HEK293 (cell line): ENCODE data around the gene DLEC1.

Source experiments
- CTCF ChIA-PET: fragments of 350-600 bp; formaldehyde crosslinking; extraction: SDS; loops from one replicate; lab custom pipeline; 2021; ENCODE audit warnings: antibody characterized with exemption; lab: Yijun Ruan, JAX
- POLR2A ChIA-PET: fragments of 300-600 bp; formaldehyde crosslinking; extraction: SDS; loops from one replicate; lab custom pipeline; 2020; ENCODE audit warnings: antibody characterized with exemption, inconsistent platforms; lab: Yijun Ruan, JAX
- H3K27ac ChIP-seq: fragments of 200-500 bp; sonication (Bioruptor generic); 2 replicates; pipeline ENCODE4 v1.5.1; 2014; ENCODE audit warnings: low read depth, low read length, control low read depth, inconsistent platforms; ENCODE audit errors: extremely low read depth
- H3K36me3 ChIP-seq, 2 experiments: fragments of 200-500 bp in 1 of 2; sonication (Bioruptor generic) in 1 of 2; 1 replicate in 1 of 2; 2 replicates in 1 of 2; pipeline ENCODE4 v1.5.1; 2014 to 2017; ENCODE audit warnings: inconsistent platforms in 2 of 2, low read length in 2 of 2; ENCODE audit not compliant: control insufficient read depth in 2 of 2, insufficient read depth in 1 of 2
- H3K4me1 ChIP-seq: fragments of 200-500 bp; sonication (Bioruptor generic); 2 replicates; pipeline ENCODE4 v1.5.1; 2014; ENCODE audit warnings: mild to moderate bottlenecking, low read length, inconsistent platforms; ENCODE audit not compliant: control insufficient read depth, insufficient read depth
- H3K4me3 ChIP-seq: 2 replicates; pipeline ENCODE4 v1.5.1; 2011; ENCODE audit warnings: low read depth, mild to moderate bottlenecking, control low read depth, low read length, moderate library complexity
- H3K9me3 ChIP-seq: fragments of 200-500 bp; sonication (Bioruptor generic); 2 replicates; pipeline ENCODE4 v1.5.1; 2014; ENCODE audit warnings: low read depth, low read length, inconsistent platforms; ENCODE audit not compliant: control insufficient read depth, insufficient read depth
- FEZF1 ChIP-seq: fragments of 450-650 bp; formaldehyde crosslinking; IDR thresholded peaks from 2 replicates; pipeline ENCODE4 v1.5.1; 2016; ENCODE audit warnings: missing biosample characterization, missing genetic modification characterization
- HOXC10 ChIP-seq: sonication (generic); formaldehyde crosslinking; IDR thresholded peaks from 2 replicates; pipeline ENCODE4 v1.8.1; 2023; ENCODE audit warnings: mild to moderate bottlenecking, missing genetic modification reagents
- ZBTB48 ChIP-seq: fragments of 450-650 bp; formaldehyde crosslinking; IDR thresholded peaks from 2 replicates; pipeline ENCODE4 v1.5.1; 2016; ENCODE audit warnings: missing biosample characterization, missing genetic modification characterization
- ZNF16 ChIP-seq: fragments of 450-650 bp; formaldehyde crosslinking; IDR thresholded peaks from 2 replicates; pipeline ENCODE4 v1.5.1; 2016; ENCODE audit warnings: low read depth, missing biosample characterization, missing genetic modification characterization
- ZNF24 ChIP-seq: fragments of 450-650 bp; formaldehyde crosslinking; IDR thresholded peaks from 2 replicates; pipeline ENCODE4 v1.5.1; 2016; ENCODE audit warnings: missing biosample characterization, missing genetic modification characterization
- ZNF266 ChIP-seq: fragments of 450-650 bp; formaldehyde crosslinking; IDR thresholded peaks from 2 replicates; pipeline ENCODE4 v1.5.1; 2016; ENCODE audit warnings: missing biosample characterization, missing genetic modification characterization, low read depth
- ZNF292 ChIP-seq: fragments of 450-650 bp; formaldehyde crosslinking; IDR thresholded peaks from 2 replicates; pipeline ENCODE4 v1.5.1; 2016; ENCODE audit warnings: low read depth, missing biosample characterization, missing genetic modification characterization, borderline replicate concordance
- ZNF416 ChIP-seq: fragments of 450-650 bp; formaldehyde crosslinking; IDR thresholded peaks from 2 replicates; pipeline ENCODE4 v1.5.1; 2016; ENCODE audit warnings: missing biosample characterization, missing genetic modification characterization
- ZNF48 ChIP-seq: fragments of 450-650 bp; formaldehyde crosslinking; IDR thresholded peaks from 2 replicates; pipeline ENCODE4 v1.5.1; 2016; ENCODE audit warnings: missing biosample characterization, missing genetic modification characterization
- ZNF529 ChIP-seq: fragments of 450-650 bp; formaldehyde crosslinking; IDR thresholded peaks from 2 replicates; pipeline ENCODE4 v1.5.1; 2017; ENCODE audit warnings: missing genetic modification characterization, missing biosample characterization; ENCODE audit not compliant: insufficient replicate concordance
- ZNF621 ChIP-seq: fragments of 450-650 bp; formaldehyde crosslinking; IDR thresholded peaks from 2 replicates; pipeline ENCODE4 v1.5.1; 2017; ENCODE audit warnings: missing biosample characterization, missing genetic modification characterization
- ZNF701 ChIP-seq: fragments of 450-650 bp; formaldehyde crosslinking; IDR thresholded peaks from 2 replicates; pipeline ENCODE4 v1.5.1; 2016; ENCODE audit warnings: missing biosample characterization, missing genetic modification characterization
- ZNF843 ChIP-seq: fragments of 450-650 bp; formaldehyde crosslinking; IDR thresholded peaks from 2 replicates; pipeline ENCODE4 v1.5.1; 2016; ENCODE audit warnings: missing biosample characterization, missing genetic modification characterization
- TF ChIP-seq, protein P1 (sequence below): fragments of 450-650 bp; formaldehyde crosslinking; IDR thresholded peaks from 2 replicates; pipeline ENCODE4 v1.5.1; 2016; ENCODE audit warnings: missing biosample characterization, missing genetic modification characterization
- TF ChIP-seq, protein P2 (sequence below): fragments of 450-650 bp; formaldehyde crosslinking; IDR thresholded peaks from 2 replicates; pipeline ENCODE4 v1.5.1; 2017; ENCODE audit warnings: missing biosample characterization, missing genetic modification characterization
- TF ChIP-seq, protein P3 (sequence below): sonication (generic); formaldehyde crosslinking; IDR thresholded peaks from 2 replicates; pipeline ENCODE4 v1.8.1; 2022; ENCODE audit warnings: mild to moderate bottlenecking, moderate library complexity, missing genetic modification reagents

Gene DLEC1

DNA sequence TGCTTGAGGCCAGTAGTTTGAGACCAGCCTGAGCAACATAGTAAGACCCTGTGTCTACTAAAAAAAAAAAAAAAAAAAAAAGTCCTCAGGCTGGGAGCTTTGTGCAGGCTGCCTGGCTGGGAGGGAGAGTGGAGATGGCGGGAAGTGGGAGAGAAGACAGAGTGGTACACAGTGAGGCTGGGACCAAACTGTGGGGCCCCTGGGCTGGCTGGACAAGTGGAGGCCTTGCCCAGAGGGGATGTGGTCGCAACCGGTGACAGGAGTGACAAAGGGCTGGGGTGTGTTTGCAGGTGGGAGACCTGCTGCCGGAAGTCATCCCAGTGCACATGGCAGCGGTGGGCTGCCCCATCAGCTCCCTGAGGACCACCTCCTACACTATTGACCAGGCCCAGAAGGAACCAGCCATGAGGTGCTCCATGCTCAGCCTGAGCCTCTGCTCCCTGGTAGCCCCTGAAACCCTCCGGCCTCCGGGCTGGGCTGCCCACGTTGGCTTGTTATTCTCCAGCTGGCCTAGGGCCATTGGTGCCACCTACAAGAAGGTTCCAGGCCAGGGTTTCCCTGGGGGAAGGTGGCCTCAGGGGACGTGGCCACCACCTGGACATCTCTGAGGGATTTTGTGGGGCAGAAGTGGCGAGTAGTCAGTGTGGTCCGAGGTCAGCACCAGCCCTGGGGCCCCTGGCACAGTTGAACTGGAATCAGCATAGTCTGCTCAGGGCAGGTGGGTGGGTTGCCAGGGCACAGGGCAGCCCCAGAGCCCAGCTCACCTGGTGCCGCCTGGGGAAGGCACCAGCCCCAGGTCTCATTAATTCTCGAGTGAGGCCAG, 75.3 kb downstream of the DLEC1 start:
- Histone ChIP-seq H3K4me1 (no peaks in the 10 kb centered on the region), H3K9me3 (no peaks in the 10 kb centered on the region), H3K27ac (no peak overlapping the region), H3K36me3 (peaks cover 0 to 2% of the 10 kb centered on the region in 2 experiments; a peak in 1 of 3 replicates), H3K4me3 (no peak overlapping the region)
- no peak for TF ChIP-seq FEZF1
- TF ChIP-seq ZNF843 (tag by site-specific recombination): no peak
- no peak for TF ChIP-seq ZNF266
- no peak for TF ChIP-seq HOXC10 (CRISPR knock-in tag)
- TF ChIP-seq, protein P1, sequence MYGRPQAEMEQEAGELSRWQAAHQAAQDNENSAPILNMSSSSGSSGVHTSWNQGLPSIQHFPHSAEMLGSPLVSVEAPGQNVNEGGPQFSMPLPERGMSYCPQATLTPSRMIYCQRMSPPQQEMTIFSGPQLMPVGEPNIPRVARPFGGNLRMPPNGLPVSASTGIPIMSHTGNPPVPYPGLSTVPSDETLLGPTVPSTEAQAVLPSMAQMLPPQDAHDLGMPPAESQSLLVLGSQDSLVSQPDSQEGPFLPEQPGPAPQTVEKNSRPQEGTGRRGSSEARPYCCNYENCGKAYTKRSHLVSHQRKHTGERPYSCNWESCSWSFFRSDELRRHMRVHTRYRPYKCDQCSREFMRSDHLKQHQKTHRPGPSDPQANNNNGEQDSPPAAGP: no peak
- TF ChIP-seq, protein P2, sequence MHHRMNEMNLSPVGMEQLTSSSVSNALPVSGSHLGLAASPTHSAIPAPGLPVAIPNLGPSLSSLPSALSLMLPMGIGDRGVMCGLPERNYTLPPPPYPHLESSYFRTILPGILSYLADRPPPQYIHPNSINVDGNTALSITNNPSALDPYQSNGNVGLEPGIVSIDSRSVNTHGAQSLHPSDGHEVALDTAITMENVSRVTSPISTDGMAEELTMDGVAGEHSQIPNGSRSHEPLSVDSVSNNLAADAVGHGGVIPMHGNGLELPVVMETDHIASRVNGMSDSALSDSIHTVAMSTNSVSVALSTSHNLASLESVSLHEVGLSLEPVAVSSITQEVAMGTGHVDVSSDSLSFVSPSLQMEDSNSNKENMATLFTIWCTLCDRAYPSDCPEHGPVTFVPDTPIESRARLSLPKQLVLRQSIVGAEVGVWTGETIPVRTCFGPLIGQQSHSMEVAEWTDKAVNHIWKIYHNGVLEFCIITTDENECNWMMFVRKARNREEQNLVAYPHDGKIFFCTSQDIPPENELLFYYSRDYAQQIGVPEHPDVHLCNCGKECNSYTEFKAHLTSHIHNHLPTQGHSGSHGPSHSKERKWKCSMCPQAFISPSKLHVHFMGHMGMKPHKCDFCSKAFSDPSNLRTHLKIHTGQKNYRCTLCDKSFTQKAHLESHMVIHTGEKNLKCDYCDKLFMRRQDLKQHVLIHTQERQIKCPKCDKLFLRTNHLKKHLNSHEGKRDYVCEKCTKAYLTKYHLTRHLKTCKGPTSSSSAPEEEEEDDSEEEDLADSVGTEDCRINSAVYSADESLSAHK (tag by site-specific recombination): no peak
- TF ChIP-seq ZNF701: no peak
- TF ChIP-seq ZNF24 (tag by site-specific recombination): no peak
- TF ChIP-seq ZNF292 (tag by site-specific recombination): no peak
- TF ChIP-seq ZNF16 (tag by site-specific recombination): no peak
- no peak for TF ChIP-seq ZNF416 (tag by site-specific recombination)
- no peak for TF ChIP-seq ZNF621 (tag by site-specific recombination)
- no peak for TF ChIP-seq ZNF48
- ChIA-PET POLR2A (no interaction called here), CTCF (interaction anchor here (0.6 kb wide), 1 partner anchor 100 kb away, joined by 3 read pairs; no protein-coding TSS in a partner anchor)

DNA sequence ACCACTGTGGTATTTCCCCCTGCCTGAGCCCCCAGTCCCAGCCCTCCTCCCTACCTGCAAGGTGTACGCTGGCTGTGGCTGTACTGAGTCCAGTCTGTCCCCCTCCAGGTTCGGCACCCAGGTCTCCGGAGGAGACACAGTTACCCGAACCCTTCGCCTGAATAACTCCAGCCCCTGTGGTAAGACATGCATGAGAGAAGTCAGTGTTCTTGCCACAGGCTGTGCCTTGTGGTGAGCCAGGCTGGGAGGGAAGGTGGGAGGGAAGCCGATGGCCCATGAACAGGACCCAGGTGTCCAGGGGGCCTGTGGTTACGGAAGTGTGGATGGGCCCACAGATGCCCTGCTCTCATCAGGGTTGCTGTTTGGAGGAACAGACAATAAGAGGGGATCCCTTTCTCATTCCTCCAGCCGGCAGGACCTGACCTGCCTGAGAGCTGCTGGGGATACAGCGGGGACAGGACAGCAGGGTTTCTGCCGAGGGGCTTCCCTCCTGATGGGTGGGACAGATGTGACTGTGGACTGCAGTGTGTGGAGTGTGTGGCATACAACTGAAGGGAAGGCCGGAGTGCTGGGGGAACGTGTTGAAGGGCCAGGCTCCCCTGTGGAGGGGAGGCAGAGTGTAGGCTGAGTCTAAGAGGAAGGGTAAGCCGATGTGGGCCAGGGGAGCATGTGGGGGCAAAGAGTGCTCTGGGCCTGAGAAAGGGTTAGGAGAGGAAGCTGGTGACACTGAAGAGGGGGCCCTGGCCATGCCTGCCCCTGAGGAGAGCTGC, 76.1 kb downstream of the DLEC1 start:
- CTCF ChIA-PET: interaction anchor here (0.6 to 0.7 kb wide), 2 partner anchors 126 to 150 kb away, joined by 3 read pairs; no protein-coding TSS in a partner anchor
- POLR2A ChIA-PET: no interaction called here
- H3K4me3 ChIP-seq: no peak overlapping the region

More for the DNA sequence above, 76.1 kb downstream of the DLEC1 start:
- TF ChIP-seq ZNF529 (tag by site-specific recombination): no peak
- TF ChIP-seq, protein P3, sequence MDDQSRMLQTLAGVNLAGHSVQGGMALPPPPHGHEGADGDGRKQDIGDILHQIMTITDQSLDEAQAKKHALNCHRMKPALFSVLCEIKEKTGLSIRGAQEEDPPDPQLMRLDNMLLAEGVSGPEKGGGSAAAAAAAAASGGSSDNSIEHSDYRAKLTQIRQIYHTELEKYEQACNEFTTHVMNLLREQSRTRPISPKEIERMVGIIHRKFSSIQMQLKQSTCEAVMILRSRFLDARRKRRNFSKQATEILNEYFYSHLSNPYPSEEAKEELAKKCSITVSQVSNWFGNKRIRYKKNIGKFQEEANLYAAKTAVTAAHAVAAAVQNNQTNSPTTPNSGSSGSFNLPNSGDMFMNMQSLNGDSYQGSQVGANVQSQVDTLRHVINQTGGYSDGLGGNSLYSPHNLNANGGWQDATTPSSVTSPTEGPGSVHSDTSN (CRISPR knock-in tag): no peak
- no peak for TF ChIP-seq ZBTB48 (tag by site-specific recombination)
- H3K36me3 ChIP-seq: peaks cover 0 to 6% of the 10 kb centered on the region in 2 experiments; a peak in 1 of 3 replicates
- H3K4me1 ChIP-seq: no peaks in the 10 kb centered on the region
- H3K27ac ChIP-seq: no peak overlapping the region
- no peaks in the 10 kb centered on the region for H3K9me3 ChIP-seq
